GM23338 (cell line): Measurements from ENCODE around the gene BARX2. TPM values are rescaled to one million over a fixed set of nuclear protein-coding genes. Genes with fewer than 3 reads are reported as not detected.

ENCODE experiments used
- ATAC-seq: fragments of 200-7000 bp; cut with Tn5 transposase; 3 replicates; pipeline ENCODE4 v1.9.1; 2020
- DNase-seq: peaks from one replicate; pipeline ENCODE4 v3.0.0-alpha.2; 2015; ENCODE audit warnings: low spot score
- H2AFZ ChIP-seq: fragments of 200-600 bp; sonication (generic); 2 replicates; pipeline ENCODE4 v1.8.0; 2016; ENCODE audit warnings: antibody characterized with exemption, mild to moderate bottlenecking, moderate library complexity
- H3F3A ChIP-seq: fragments of 200-600 bp; sonication (generic); replicated peaks from 2 replicates; pipeline ENCODE4 v1.8.0; 2017; ENCODE audit warnings: antibody characterized with exemption, mixed run types, low read depth
- H3K27ac ChIP-seq: fragments of 200-600 bp; sonication (generic); 2 replicates; pipeline ENCODE4 v1.6.1; 2016; ENCODE audit warnings: low read depth
- H3K27me3 ChIP-seq: fragments of 200-600 bp; sonication (generic); 2 replicates; pipeline ENCODE4 v1.8.0; 2016; ENCODE audit warnings: mild to moderate bottlenecking, mixed run types, moderate library complexity; ENCODE audit not compliant: insufficient read depth
- H3K36me3 ChIP-seq: fragments of 200-600 bp; sonication (generic); 2 replicates; pipeline ENCODE4 v1.8.0; 2016; ENCODE audit warnings: mild to moderate bottlenecking; ENCODE audit not compliant: insufficient read depth
- H3K4me1 ChIP-seq: fragments of 200-600 bp; sonication (generic); 2 replicates; pipeline ENCODE4 v1.8.0; 2016; ENCODE audit warnings: mild to moderate bottlenecking, moderate library complexity; ENCODE audit not compliant: insufficient read depth
- H3K4me2 ChIP-seq: fragments of 200-600 bp; sonication (generic); 2 replicates; pipeline ENCODE4 v1.7.1; 2017; ENCODE audit warnings: mixed run types
- H3K4me3 ChIP-seq: fragments of 200-600 bp; sonication (generic); 2 replicates; pipeline ENCODE4 v1.6.1; 2016; ENCODE audit warnings: mixed run types
- H3K79me2 ChIP-seq: fragments of 200-600 bp; sonication (generic); replicated peaks from 2 replicates; pipeline ENCODE4 v1.8.0; 2017; ENCODE audit warnings: mild to moderate bottlenecking; ENCODE audit not compliant: insufficient read depth
- H3K9me2 ChIP-seq: fragments of 200-600 bp; sonication (generic); 2 replicates; pipeline ENCODE4 v1.8.0; 2017; ENCODE audit not compliant: insufficient read depth
- H4K20me1 ChIP-seq: fragments of 200-600 bp; sonication (generic); replicated peaks from 2 replicates; pipeline ENCODE4 v1.8.0; 2017; ENCODE audit warnings: mild to moderate bottlenecking; ENCODE audit not compliant: insufficient read depth
- H3K27ac Mint-ChIP-seq: 2 replicates; pipeline ENCODE4 v1.8.0; 2020; ENCODE audit warnings: inconsistent platforms, mild to moderate bottlenecking, moderate library complexity, mixed read lengths
- H3K27me3 Mint-ChIP-seq: 3 replicates; pipeline ENCODE4 v1.8.0; 2022; ENCODE audit warnings: low read depth, mild to moderate bottlenecking, moderate library complexity, mixed read lengths, inconsistent platforms; ENCODE audit not compliant: insufficient read depth, poor library complexity
- H3K36me3 Mint-ChIP-seq: 3 replicates; pipeline ENCODE4 v1.8.0; 2021; ENCODE audit warnings: low read depth, mild to moderate bottlenecking, inconsistent platforms, moderate library complexity, mixed read lengths
- H3K4me1 Mint-ChIP-seq: 3 replicates; pipeline ENCODE4 v1.8.0; 2020; ENCODE audit warnings: mild to moderate bottlenecking, inconsistent platforms, mixed read lengths
- H3K4me3 Mint-ChIP-seq: 3 replicates; pipeline ENCODE4 v1.8.0; 2021; ENCODE audit warnings: moderate library complexity, mild to moderate bottlenecking, inconsistent platforms, mixed read lengths
- H3K9me3 Mint-ChIP-seq: 3 replicates; pipeline ENCODE4 v1.8.0; 2020; ENCODE audit warnings: moderate library complexity, mild to moderate bottlenecking, inconsistent platforms, mixed read lengths
- CREB1 ChIP-seq: fragments of 250-450 bp; sonication (Bioruptor Pico); IDR thresholded peaks from 2 replicates; pipeline ENCODE4 v1.5.0; 2020; ENCODE audit warnings: low read depth, mild to moderate bottlenecking, moderate library complexity
- EZH2 ChIP-seq: fragments of 200-600 bp; sonication (generic); IDR thresholded peaks from one replicate; pipeline ENCODE4 v1.8.0; 2017; ENCODE audit warnings: antibody characterized with exemption, mild to moderate bottlenecking, low read depth; ENCODE audit not compliant: unreplicated experiment
- EZH2phosphoT487 ChIP-seq: fragments of 200-600 bp; sonication (generic); IDR thresholded peaks from one replicate; pipeline ENCODE4 v1.8.1; 2018; ENCODE audit warnings: antibody characterized with exemption; ENCODE audit not compliant: unreplicated experiment
- JUNB ChIP-seq: IDR thresholded peaks from one replicate; pipeline ENCODE4 v1.6.1; 2016; ENCODE audit warnings: antibody characterized with exemption; ENCODE audit not compliant: unreplicated experiment
- NANOG ChIP-seq: IDR thresholded peaks from 2 replicates; pipeline ENCODE4 v1.6.1; 2016; ENCODE audit warnings: antibody characterized with exemption, borderline replicate concordance
- POLR2AphosphoS5 ChIP-seq: IDR thresholded peaks from 2 replicates; pipeline ENCODE4 v1.6.1; 2016; ENCODE audit warnings: antibody characterized with exemption, low read depth
- STAT1 ChIP-seq: IDR thresholded peaks from one replicate; pipeline ENCODE4 v1.6.1; 2016; ENCODE audit warnings: antibody characterized with exemption; ENCODE audit not compliant: unreplicated experiment
- ZNF114 ChIP-seq: fragments of 250-450 bp; sonication (Bioruptor Pico); IDR thresholded peaks from 2 replicates; pipeline ENCODE4 v1.5.0; 2020; ENCODE audit warnings: mild to moderate bottlenecking, moderate library complexity
- ZNF331 ChIP-seq: fragments of 250-450 bp; sonication (Bioruptor Pico); IDR thresholded peaks from 2 replicates; pipeline ENCODE4 v1.5.0; 2020; ENCODE audit warnings: low read depth, mild to moderate bottlenecking, moderate library complexity
- polyA plus RNA-seq: library from polyadenylated mRNA; unstranded; fragments of >200 nt; fragmentation: Nextera tagmentation; extraction: Ambion mirVana; gene quantifications from 2 replicates; pipeline ENCODE4 v1.2.1, GENCODE V29; 2016
- total RNA-seq: library from RNA; depleted of rRNA; stranded (reverse); fragments of >200 nt; shearing (Covaris generic); gene quantifications from 2 replicates; pipeline ENCODE4 v1.2.3, GENCODE V29; 2014
- TF ChIP-seq, protein P1 (sequence below): IDR thresholded peaks from 2 replicates; pipeline ENCODE4 v1.6.1; 2016; ENCODE audit warnings: antibody characterized with exemption
- TF ChIP-seq, protein P2 (sequence below), 2 experiments: fragments of 200-600 bp in 1 of 2; sonication (generic) in 1 of 2; conservative IDR thresholded peaks; 2 replicates each; pipeline versions ENCODE4 v1.5.1 to v1.6.1; 2016 to 2017; ENCODE audit warnings: antibody characterized with exemption in 2 of 2, low read depth in 2 of 2, mild to moderate bottlenecking in 2 of 2, moderate library complexity in 1 of 2
- TF ChIP-seq, protein P3 (sequence below): IDR thresholded peaks from one replicate; pipeline ENCODE4 v1.6.1; 2018; ENCODE audit warnings: antibody characterized with exemption; ENCODE audit not compliant: unreplicated experiment
- TF ChIP-seq, protein P4 (sequence below): fragments of 250-450 bp; sonication (Bioruptor Pico); IDR thresholded peaks from 2 replicates; pipeline ENCODE4 v1.5.0; 2020; ENCODE audit warnings: mild to moderate bottlenecking, moderate library complexity

BARX2 gene
- total and polyA plus RNA-seq, 2 experiments from 2014 or later, result not detected

DNA sequence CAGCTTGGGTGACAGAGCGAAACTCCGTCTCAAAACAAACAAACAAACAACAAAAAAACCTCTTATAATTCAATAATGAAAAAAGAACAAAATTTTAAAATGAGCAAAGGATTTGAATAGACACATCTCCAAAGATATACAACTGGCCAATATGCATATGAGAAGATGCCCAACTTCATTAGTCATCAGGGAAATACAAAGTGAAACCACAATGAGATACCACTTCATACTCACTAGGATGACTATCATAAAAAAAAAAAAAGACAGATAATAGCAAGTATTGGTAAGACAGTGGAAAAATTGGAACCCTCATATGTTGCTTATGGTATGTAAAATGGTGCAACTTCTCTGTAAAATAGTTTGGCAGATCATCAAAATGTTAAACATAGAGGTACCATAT lies 28.7 kb upstream of the BARX2 start:
- no peaks in the 10 kb centered on the region for H3K27me3 ChIP-seq
- H3K36me3 ChIP-seq, result peaks cover 6% of the 10 kb centered on the region; the same call in 1 of the 2 replicates
- H3K36me3 Mint-ChIP-seq, result peaks cover 6% of the 10 kb centered on the region
- no peaks in the 10 kb centered on the region for H3K9me2 ChIP-seq
- H3K4me3 Mint-ChIP-seq, result no peak overlapping the region
- TF ChIP-seq, protein P1, sequence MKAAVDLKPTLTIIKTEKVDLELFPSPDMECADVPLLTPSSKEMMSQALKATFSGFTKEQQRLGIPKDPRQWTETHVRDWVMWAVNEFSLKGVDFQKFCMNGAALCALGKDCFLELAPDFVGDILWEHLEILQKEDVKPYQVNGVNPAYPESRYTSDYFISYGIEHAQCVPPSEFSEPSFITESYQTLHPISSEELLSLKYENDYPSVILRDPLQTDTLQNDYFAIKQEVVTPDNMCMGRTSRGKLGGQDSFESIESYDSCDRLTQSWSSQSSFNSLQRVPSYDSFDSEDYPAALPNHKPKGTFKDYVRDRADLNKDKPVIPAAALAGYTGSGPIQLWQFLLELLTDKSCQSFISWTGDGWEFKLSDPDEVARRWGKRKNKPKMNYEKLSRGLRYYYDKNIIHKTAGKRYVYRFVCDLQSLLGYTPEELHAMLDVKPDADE, result no peak
- TF ChIP-seq, protein P2, sequence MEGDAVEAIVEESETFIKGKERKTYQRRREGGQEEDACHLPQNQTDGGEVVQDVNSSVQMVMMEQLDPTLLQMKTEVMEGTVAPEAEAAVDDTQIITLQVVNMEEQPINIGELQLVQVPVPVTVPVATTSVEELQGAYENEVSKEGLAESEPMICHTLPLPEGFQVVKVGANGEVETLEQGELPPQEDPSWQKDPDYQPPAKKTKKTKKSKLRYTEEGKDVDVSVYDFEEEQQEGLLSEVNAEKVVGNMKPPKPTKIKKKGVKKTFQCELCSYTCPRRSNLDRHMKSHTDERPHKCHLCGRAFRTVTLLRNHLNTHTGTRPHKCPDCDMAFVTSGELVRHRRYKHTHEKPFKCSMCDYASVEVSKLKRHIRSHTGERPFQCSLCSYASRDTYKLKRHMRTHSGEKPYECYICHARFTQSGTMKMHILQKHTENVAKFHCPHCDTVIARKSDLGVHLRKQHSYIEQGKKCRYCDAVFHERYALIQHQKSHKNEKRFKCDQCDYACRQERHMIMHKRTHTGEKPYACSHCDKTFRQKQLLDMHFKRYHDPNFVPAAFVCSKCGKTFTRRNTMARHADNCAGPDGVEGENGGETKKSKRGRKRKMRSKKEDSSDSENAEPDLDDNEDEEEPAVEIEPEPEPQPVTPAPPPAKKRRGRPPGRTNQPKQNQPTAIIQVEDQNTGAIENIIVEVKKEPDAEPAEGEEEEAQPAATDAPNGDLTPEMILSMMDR (conservative IDR thresholded peaks at IDR 0.05; ENCODE audit: low read depth in 2 of 2), result no peak
- no peak for TF ChIP-seq EZH2phosphoT487
- no peak for TF ChIP-seq JUNB
- no peak for TF ChIP-seq STAT1
- TF ChIP-seq ZNF331 (CRISPR knock-in tag), result no peak
- TF ChIP-seq, protein P3, sequence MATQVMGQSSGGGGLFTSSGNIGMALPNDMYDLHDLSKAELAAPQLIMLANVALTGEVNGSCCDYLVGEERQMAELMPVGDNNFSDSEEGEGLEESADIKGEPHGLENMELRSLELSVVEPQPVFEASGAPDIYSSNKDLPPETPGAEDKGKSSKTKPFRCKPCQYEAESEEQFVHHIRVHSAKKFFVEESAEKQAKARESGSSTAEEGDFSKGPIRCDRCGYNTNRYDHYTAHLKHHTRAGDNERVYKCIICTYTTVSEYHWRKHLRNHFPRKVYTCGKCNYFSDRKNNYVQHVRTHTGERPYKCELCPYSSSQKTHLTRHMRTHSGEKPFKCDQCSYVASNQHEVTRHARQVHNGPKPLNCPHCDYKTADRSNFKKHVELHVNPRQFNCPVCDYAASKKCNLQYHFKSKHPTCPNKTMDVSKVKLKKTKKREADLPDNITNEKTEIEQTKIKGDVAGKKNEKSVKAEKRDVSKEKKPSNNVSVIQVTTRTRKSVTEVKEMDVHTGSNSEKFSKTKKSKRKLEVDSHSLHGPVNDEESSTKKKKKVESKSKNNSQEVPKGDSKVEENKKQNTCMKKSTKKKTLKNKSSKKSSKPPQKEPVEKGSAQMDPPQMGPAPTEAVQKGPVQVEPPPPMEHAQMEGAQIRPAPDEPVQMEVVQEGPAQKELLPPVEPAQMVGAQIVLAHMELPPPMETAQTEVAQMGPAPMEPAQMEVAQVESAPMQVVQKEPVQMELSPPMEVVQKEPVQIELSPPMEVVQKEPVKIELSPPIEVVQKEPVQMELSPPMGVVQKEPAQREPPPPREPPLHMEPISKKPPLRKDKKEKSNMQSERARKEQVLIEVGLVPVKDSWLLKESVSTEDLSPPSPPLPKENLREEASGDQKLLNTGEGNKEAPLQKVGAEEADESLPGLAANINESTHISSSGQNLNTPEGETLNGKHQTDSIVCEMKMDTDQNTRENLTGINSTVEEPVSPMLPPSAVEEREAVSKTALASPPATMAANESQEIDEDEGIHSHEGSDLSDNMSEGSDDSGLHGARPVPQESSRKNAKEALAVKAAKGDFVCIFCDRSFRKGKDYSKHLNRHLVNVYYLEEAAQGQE, result no peak
- no peak for TF ChIP-seq ZNF114 (CRISPR knock-in tag)
- TF ChIP-seq NANOG, result no peak
- TF ChIP-seq EZH2, result no peak
- no peak for TF ChIP-seq CREB1
- TF ChIP-seq, protein P4, sequence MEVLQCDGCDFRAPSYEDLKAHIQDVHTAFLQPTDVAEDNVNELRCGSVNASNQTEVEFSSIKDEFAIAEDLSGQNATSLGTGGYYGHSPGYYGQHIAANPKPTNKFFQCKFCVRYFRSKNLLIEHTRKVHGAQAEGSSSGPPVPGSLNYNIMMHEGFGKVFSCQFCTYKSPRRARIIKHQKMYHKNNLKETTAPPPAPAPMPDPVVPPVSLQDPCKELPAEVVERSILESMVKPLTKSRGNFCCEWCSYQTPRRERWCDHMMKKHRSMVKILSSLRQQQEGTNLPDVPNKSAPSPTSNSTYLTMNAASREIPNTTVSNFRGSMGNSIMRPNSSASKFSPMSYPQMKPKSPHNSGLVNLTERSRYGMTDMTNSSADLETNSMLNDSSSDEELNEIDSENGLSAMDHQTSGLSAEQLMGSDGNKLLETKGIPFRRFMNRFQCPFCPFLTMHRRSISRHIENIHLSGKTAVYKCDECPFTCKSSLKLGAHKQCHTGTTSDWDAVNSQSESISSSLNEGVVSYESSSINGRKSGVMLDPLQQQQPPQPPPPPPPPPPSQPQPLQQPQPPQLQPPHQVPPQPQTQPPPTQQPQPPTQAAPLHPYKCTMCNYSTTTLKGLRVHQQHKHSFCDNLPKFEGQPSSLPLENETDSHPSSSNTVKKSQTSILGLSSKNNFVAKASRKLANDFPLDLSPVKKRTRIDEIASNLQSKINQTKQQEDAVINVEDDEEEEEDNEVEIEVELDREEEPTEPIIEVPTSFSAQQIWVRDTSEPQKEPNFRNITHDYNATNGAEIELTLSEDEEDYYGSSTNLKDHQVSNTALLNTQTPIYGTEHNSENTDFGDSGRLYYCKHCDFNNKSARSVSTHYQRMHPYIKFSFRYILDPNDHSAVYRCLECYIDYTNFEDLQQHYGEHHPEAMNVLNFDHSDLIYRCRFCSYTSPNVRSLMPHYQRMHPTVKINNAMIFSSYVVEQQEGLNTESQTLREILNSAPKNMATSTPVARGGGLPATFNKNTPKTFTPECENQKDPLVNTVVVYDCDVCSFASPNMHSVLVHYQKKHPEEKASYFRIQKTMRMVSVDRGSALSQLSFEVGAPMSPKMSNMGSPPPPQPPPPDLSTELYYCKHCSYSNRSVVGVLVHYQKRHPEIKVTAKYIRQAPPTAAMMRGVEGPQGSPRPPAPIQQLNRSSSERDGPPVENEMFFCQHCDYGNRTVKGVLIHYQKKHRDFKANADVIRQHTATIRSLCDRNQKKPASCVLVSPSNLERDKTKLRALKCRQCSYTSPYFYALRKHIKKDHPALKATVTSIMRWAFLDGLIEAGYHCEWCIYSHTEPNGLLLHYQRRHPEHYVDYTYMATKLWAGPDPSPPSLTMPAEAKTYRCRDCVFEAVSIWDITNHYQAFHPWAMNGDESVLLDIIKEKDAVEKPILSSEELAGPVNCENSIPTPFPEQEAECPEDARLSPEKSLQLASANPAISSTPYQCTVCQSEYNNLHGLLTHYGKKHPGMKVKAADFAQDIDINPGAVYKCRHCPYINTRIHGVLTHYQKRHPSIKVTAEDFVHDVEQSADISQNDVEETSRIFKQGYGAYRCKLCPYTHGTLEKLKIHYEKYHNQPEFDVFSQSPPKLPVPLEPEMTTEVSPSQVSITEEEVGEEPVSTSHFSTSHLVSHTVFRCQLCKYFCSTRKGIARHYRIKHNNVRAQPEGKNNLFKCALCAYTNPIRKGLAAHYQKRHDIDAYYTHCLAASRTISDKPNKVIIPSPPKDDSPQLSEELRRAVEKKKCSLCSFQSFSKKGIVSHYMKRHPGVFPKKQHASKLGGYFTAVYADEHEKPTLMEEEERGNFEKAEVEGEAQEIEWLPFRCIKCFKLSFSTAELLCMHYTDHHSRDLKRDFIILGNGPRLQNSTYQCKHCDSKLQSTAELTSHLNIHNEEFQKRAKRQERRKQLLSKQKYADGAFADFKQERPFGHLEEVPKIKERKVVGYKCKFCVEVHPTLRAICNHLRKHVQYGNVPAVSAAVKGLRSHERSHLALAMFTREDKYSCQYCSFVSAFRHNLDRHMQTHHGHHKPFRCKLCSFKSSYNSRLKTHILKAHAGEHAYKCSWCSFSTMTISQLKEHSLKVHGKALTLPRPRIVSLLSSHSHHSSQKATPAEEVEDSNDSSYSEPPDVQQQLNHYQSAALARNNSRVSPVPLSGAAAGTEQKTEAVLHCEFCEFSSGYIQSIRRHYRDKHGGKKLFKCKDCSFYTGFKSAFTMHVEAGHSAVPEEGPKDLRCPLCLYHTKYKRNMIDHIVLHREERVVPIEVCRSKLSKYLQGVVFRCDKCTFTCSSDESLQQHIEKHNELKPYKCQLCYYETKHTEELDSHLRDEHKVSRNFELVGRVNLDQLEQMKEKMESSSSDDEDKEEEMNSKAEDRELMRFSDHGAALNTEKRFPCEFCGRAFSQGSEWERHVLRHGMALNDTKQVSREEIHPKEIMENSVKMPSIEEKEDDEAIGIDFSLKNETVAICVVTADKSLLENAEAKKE (CRISPR knock-in tag), result no peak
- no peak for TF ChIP-seq POLR2AphosphoS5
- H2AFZ ChIP-seq, result no peak overlapping the region
- no peak overlapping the region for H3K4me3 ChIP-seq
- no peaks in the 10 kb centered on the region for H3K4me1 ChIP-seq
- peaks cover 3% of the 10 kb centered on the region for H3K27me3 Mint-ChIP-seq
- DNase-seq (no peak), ATAC-seq (no peak)
- no peaks in the 10 kb centered on the region for H4K20me1 ChIP-seq
- no peaks in the 10 kb centered on the region for H3F3A ChIP-seq
- H3K27ac Mint-ChIP-seq, result no peak overlapping the region
- peaks cover 19% of the 10 kb centered on the region for H3K9me3 Mint-ChIP-seq
- H3K27ac ChIP-seq, result no peak overlapping the region
- no peak overlapping the region for H3K4me2 ChIP-seq
- H3K79me2 ChIP-seq, result no peaks in the 10 kb centered on the region
- no peaks in the 10 kb centered on the region for H3K4me1 Mint-ChIP-seq
